H9 (cell line): ENCODE data around the gene ZNF385D. TPM values are rescaled to one million over a fixed set of nuclear protein-coding genes. Genes with fewer than 3 reads are reported as not detected.

ENCODE experiments used
- DNase-seq: peaks from one replicate; pipeline ENCODE4 v3.0.0-alpha.2; 2017
- H2AFZ ChIP-seq: one replicate; pipeline ENCODE4 v1.6.1; 2013; ENCODE audit warnings: mild to moderate bottlenecking, low read length, control low read depth, moderate library complexity
- H2AK5ac ChIP-seq: 2 replicates; pipeline ENCODE4 v1.6.1; 2013; ENCODE audit warnings: low read length, control low read depth, mixed read lengths; ENCODE audit not compliant: insufficient read length
- H2BK120ac ChIP-seq: one replicate; pipeline ENCODE4 v1.6.1; 2013; ENCODE audit warnings: low read depth, mild to moderate bottlenecking, low read length, control low read depth, inconsistent platforms; ENCODE audit not compliant: poor library complexity, severe bottlenecking
- H2BK12ac ChIP-seq: 2 replicates; pipeline ENCODE4 v1.6.1; 2013; ENCODE audit warnings: low read length, control low read depth, mixed read lengths, low read depth; ENCODE audit not compliant: insufficient read length
- H2BK15ac ChIP-seq: 2 replicates; pipeline ENCODE4 v1.6.1; 2013; ENCODE audit warnings: low read depth, low read length, control low read depth
- H2BK20ac ChIP-seq: one replicate; pipeline ENCODE4 v1.6.1; 2013; ENCODE audit warnings: low read depth, mild to moderate bottlenecking, low read length, control low read depth, inconsistent platforms; ENCODE audit not compliant: poor library complexity, severe bottlenecking
- H2BK5ac ChIP-seq: 2 replicates; pipeline ENCODE4 v1.6.1; 2013; ENCODE audit warnings: low read length, control low read depth, mixed read lengths; ENCODE audit not compliant: insufficient read length
- H3K14ac ChIP-seq: 2 replicates; pipeline ENCODE4 v1.6.1; 2013; ENCODE audit warnings: low read length, control low read depth; ENCODE audit not compliant: insufficient read depth
- H3K18ac ChIP-seq: 2 replicates; pipeline ENCODE4 v1.6.1; 2013; ENCODE audit warnings: low read depth, mild to moderate bottlenecking, mixed read lengths, low read length, control low read depth; ENCODE audit not compliant: insufficient read length
- H3K23ac ChIP-seq: 2 replicates; pipeline ENCODE4 v1.6.1; 2013; ENCODE audit warnings: low read length, control low read depth, mixed read lengths, low read depth; ENCODE audit not compliant: insufficient read length
- H3K23me2 ChIP-seq: 2 replicates; pipeline ENCODE4 v1.6.1; 2013; ENCODE audit warnings: low read depth, mild to moderate bottlenecking, mixed read lengths, low read length, control low read depth; ENCODE audit not compliant: insufficient read length, poor library complexity, severe bottlenecking
- H3K27ac ChIP-seq: 2 replicates; pipeline ENCODE4 v1.5.1; 2013; ENCODE audit warnings: low read length, control low read depth, mixed read lengths, low read depth; ENCODE audit not compliant: insufficient read length
- H3K27me3 ChIP-seq: 2 replicates; pipeline ENCODE4 v1.6.1; 2013; ENCODE audit warnings: low read length, control low read depth, inconsistent platforms; ENCODE audit not compliant: insufficient read depth
- H3K4ac ChIP-seq: 2 replicates; pipeline ENCODE4 v1.6.1; 2013; ENCODE audit warnings: low read depth, mild to moderate bottlenecking, control low read depth, inconsistent platforms, low read length, moderate library complexity
- H3K4me1 ChIP-seq: 2 replicates; pipeline ENCODE4 v1.6.1; 2013; ENCODE audit warnings: low read length, control low read depth, inconsistent platforms; ENCODE audit not compliant: insufficient read depth
- H3K4me2 ChIP-seq: 2 replicates; pipeline ENCODE4 v1.6.1; 2013; ENCODE audit warnings: low read length, control low read depth, mixed read lengths; ENCODE audit not compliant: insufficient read length, insufficient read depth
- H3K56ac ChIP-seq: 2 replicates; pipeline ENCODE4 v1.6.1; 2013; ENCODE audit warnings: low read depth, mild to moderate bottlenecking, mixed read lengths, low read length, control low read depth; ENCODE audit not compliant: insufficient read length
- H3K79me1 ChIP-seq: 2 replicates; pipeline ENCODE4 v1.6.1; 2013; ENCODE audit warnings: low read depth, mild to moderate bottlenecking, moderate library complexity, low read length, control low read depth, inconsistent platforms; ENCODE audit not compliant: insufficient read depth, poor library complexity, severe bottlenecking
- H3K79me2 ChIP-seq: 2 replicates; pipeline ENCODE4 v1.6.1; 2013; ENCODE audit warnings: low read length, control low read depth, inconsistent platforms; ENCODE audit not compliant: insufficient read depth
- H3K9ac ChIP-seq: 2 replicates; pipeline ENCODE4 v1.6.1; 2013; ENCODE audit warnings: low read length, control low read depth, mixed read lengths; ENCODE audit not compliant: insufficient read length; ENCODE audit errors: extremely low read depth
- H3K9me3 ChIP-seq: one replicate; pipeline ENCODE4 v1.6.1; 2013; ENCODE audit warnings: low read depth, low read length, inconsistent platforms; ENCODE audit not compliant: control insufficient read depth
- H3T11ph ChIP-seq: one replicate; pipeline ENCODE4 v1.6.1; 2013; ENCODE audit warnings: mild to moderate bottlenecking, low read length, control low read depth, inconsistent platforms
- H4K20me1 ChIP-seq: one replicate; pipeline ENCODE4 v1.6.1; 2013; ENCODE audit not compliant: control insufficient read depth, insufficient read length, insufficient read depth
- H4K5ac ChIP-seq: 2 replicates; pipeline ENCODE4 v1.6.1; 2013; ENCODE audit warnings: low read depth, mild to moderate bottlenecking, mixed read lengths, low read length, control low read depth; ENCODE audit not compliant: insufficient read length
- H4K8ac ChIP-seq: replicated peaks from 2 replicates; pipeline ENCODE4 v1.6.1; 2013; ENCODE audit warnings: low read length, control low read depth, mixed read lengths, low read depth; ENCODE audit not compliant: insufficient read length
- H4K91ac ChIP-seq: 2 replicates; pipeline ENCODE4 v1.6.1; 2013; ENCODE audit warnings: low read depth, mild to moderate bottlenecking, moderate library complexity, mixed read lengths, low read length, control low read depth; ENCODE audit not compliant: insufficient read length
- H3K27ac Mint-ChIP-seq, 3 experiments: 2 replicates in 2 of 3; 3 replicates in 1 of 3; pipeline ENCODE4 v1.8.0; 2020 to 2021; ENCODE audit warnings: mixed read lengths in 3 of 3, mild to moderate bottlenecking in 1 of 3, moderate library complexity in 1 of 3
- H3K27me3 Mint-ChIP-seq: 2 replicates; pipeline ENCODE4 v1.8.0; 2021; ENCODE audit warnings: low read depth, mild to moderate bottlenecking, moderate library complexity, mixed read lengths
- H3K36me3 Mint-ChIP-seq, 3 experiments: 2 replicates in 2 of 3; 3 replicates in 1 of 3; pipeline ENCODE4 v1.8.0; 2020 to 2021; ENCODE audit warnings: low read depth in 3 of 3, mixed read lengths in 3 of 3; ENCODE audit not compliant: insufficient read depth in 1 of 3
- H3K4me1 Mint-ChIP-seq, 2 experiments: 2 replicates each; pipeline ENCODE4 v1.8.0; 2020; ENCODE audit warnings: mixed read lengths in 2 of 2
- H3K4me3 Mint-ChIP-seq, 2 experiments: 2 replicates in 1 of 2; 3 replicates in 1 of 2; pipeline ENCODE4 v1.8.0; 2020 to 2021; ENCODE audit warnings: mild to moderate bottlenecking in 2 of 2, mixed read lengths in 2 of 2, moderate library complexity in 1 of 2
- H3K9me3 Mint-ChIP-seq, 2 experiments: 2 replicates in 1 of 2; 3 replicates in 1 of 2; pipeline ENCODE4 v1.8.0; 2020; ENCODE audit warnings: mild to moderate bottlenecking in 2 of 2, mixed read lengths in 2 of 2, moderate library complexity in 1 of 2
- CTCF ChIP-seq: fragments of 200-600 bp; sonication (generic); conservative IDR thresholded peaks from 3 replicates; pipeline ENCODE4 v1.8.0; 2021; ENCODE audit warnings: antibody characterized with exemption, mild to moderate bottlenecking
- WGBS: extraction: QIAGEN DNeasy Blood & Tissue Kit; methylation state at CpG from one replicate; pipeline ENCODE4 v1.1.7; 2013; ENCODE audit warnings: missing lambda C conversion rate, low lambda C conversion rate, mixed read lengths; ENCODE audit not compliant: insufficient read length; ENCODE audit errors: extremely low coverage; 5-methylcytosine and 5-hydroxymethylcytosine counted together
- total RNA-seq: library from RNA; stranded (reverse); gene quantifications from 2 replicates; pipeline ENCODE4 v1.2.1, GENCODE V29; 2021

Gene ZNF385D
- total RNA-seq, 1 experiment from 2014 or later, result 1.5 TPM

- Histone ChIP-seq H4K20me1 (no peaks in the 10 kb centered on the region), H3K4me2 (no peak overlapping the region), H2BK5ac (no peak overlapping the region), H3T11ph (no peak overlapping the region), H3K27me3 (no peaks in the 10 kb centered on the region), H3K14ac (no peak overlapping the region), H3K4ac (no peak overlapping the region), H2AFZ (no peak overlapping the region), H3K23me2 (no peaks in the 10 kb centered on the region), H4K8ac (no peak overlapping the region), H2AK5ac (no peak overlapping the region), H3K56ac (no peak overlapping the region), H3K27ac (no peak overlapping the region), H4K91ac (no peak overlapping the region), H3K9ac (no peak overlapping the region), H3K79me1 (no peaks in the 10 kb centered on the region), H2BK120ac (no peak overlapping the region), H2BK12ac (no peak overlapping the region), H2BK20ac (no peak overlapping the region), H3K79me2 (no peaks in the 10 kb centered on the region), H4K5ac (no peak overlapping the region), H2BK15ac (no peak overlapping the region), H3K18ac (no peak overlapping the region), H3K4me1 (no peaks in the 10 kb centered on the region), H3K9me3 (no peaks in the 10 kb centered on the region), H3K23ac (no peak overlapping the region)
- no peak for TF ChIP-seq CTCF
- Mint-ChIP-seq H3K36me3 (no peaks in the 10 kb centered on the region), H3K4me3 (no peak overlapping the region), H3K27ac (no peak overlapping the region), H3K27me3 (no peaks in the 10 kb centered on the region), H3K9me3 (no peaks in the 10 kb centered on the region), H3K4me1 (peaks cover 8 to 9% of the 10 kb centered on the region in 2 experiments)
- WGBS, result no CpG with 5 or more reads among the region's 4 CpGs
- no peak for DNase-seq
Measured at GRCh38 chr3:21647961-21648360, 103.0 kb downstream of the ZNF385D start.
